Occipital lobe (tissue), 2 donors: ENCODE data around the gene PRKCA. TPM values are rescaled to one million over a fixed set of nuclear protein-coding genes. Genes with fewer than 3 reads are reported as not detected.
"Not testable (repeated sequence)": the region's sequence is repeated elsewhere in the genome, so short reads cannot be mapped to it uniquely, and the experiment has no call there.

Experiments used
- DNase-seq: peaks from one replicate; lab custom pipeline; 2025; lab: John Stamatoyannopoulos, UW
- total RNA-seq: library from RNA; depleted of rRNA; stranded (reverse); fragments of >200 nt; gene quantifications from one replicate; pipeline ENCODE4 v1.2.3, GENCODE V29; 2014

The PRKCA gene
- total RNA-seq, 1 donor from 2014 or later = 29.9 TPM

- DNase-seq = no peak
Measured at GRCh38 chr17:66487121-66487520, 184.7 kb downstream of the PRKCA start.

GRCh38 chr17:66487981-66488468 is 185.6 kb downstream of the PRKCA start:
- no peak for DNase-seq

- DNase-seq = no peak
Measured at GRCh38 chr17:66488864-66489263, 186.5 kb downstream of the PRKCA start.

DNA sequence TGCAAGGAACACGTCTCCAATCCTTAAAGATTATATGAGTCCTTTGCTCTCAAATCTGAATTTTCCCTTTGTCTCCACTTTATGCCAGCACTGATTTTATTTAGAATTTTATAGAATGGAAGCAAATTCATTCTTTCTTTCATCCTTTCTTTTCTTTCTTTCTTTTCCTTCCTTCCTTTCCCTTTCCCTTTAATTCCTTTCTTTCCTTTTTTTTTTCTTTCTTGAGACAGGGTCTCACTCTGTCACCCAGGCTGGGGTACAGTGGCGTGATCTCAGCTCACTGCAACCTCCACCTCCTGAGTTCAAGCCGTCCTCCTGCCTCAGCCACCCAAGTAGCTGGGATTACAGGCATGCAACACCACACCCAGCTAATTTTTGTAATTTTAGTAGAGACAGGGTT is 187.2 kb downstream of the PRKCA start:
- DNase-seq = not testable (repeated sequence)

DNA sequence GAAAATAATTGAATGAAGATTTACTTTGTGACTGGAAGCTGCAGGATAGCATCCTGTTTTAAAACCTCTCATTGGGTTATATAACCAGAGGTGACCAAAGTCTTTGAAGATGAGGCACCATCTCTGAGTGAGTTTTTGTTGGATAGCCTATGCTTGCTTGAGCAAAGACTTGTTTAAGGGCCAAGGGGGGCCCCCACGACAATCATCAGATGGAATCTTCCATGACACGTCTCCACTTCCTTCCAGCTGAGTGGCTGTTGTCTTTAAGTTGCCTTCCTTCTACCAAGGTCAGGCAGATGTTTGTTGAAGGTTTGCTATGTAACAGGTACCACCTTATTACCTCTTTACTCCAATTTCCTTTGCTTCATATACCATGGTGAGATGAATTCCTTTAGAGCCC is 188.8 kb downstream of the PRKCA start:
- no peak for DNase-seq

GRCh38 chr17:66491665-66492064 is 189.3 kb downstream of the PRKCA start:
- no peak for DNase-seq

DNA sequence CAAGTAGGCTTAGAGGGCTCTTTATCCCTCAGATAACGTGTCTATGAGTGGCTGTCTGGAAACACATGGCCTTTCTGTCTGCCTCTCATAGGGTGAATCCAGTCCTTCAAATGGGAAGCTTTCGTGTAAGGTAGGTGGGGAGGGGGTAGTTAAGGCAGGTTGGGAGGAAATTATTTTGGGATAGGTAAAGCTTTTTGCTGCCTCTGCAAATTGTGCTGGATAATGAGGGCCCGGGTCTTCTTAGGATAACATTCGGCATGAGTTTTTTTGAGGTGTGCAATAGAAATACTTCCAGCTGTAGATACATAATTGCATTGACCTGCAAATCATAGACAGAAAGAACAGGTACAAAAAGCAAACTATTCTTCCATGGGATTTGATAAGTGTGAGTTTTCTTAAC is 189.7 kb downstream of the PRKCA start:
- no peak for DNase-seq

DNA sequence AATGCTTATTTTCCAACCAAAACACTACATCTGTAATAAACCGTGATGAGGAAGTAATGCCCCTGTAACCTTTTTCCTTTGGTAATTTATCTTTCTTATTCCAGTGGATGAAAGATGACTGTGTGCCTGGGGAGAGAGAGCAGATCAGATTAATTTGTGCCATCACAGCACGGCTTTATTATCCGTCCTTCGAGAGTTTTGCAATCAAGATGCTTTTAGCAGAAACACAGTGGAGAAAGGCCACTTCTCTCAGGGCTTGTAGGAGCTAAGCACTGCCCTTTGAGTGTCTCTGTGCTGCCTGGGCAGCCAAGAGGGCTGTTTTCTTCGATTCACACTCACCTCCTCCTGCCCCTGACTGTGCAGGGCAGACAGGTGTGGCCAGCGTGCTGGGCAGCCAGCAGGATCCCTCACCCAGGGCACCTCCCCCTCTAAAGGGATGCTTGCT is 190.2 kb downstream of the PRKCA start:
- DNase-seq = no peak

GRCh38 chr17:66493283-66494019 is 191.0 kb downstream of the PRKCA start:
- no peak for DNase-seq

DNA sequence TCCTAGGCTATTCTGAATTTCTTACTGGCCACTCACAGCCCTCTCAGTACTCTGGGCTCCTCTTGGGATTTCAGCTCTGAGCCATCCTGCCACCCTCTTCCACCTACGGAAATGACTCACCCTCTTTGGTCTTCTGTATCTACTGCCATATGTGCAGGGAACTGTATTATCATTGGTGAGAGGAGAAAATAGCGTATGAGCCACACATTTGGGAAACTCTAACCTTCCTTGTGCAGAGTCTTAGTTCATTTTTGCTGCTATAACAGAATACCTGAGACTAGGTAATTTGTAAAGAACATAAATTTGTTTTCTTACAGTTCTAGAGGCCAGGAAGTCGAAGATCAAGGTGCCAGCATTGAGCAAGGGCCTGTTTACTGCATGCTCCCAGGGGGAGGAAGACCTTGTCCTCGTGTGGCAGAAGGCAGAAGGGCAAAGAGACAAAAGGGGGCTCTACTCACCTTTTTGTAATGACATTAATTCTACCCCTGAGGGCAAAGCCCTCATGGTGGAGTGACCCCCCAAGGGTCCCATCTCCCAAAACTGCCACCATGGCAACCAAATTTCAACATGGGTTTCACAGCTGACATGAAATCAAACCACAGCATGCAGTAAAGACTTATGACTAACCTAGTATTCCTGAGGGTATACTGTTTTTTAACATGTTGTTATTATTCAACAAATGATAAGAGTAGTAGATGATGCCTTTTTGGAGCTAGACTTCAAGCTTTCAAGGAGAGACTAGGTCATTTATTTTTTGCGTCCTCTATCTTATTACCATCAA is 191.8 kb downstream of the PRKCA start:
- DNase-seq = peak; percentile 34

GRCh38 chr17:66495035-66495434 is 192.6 kb downstream of the PRKCA start:
- no peak for DNase-seq

GRCh38 chr17:66496306-66496705 is 193.9 kb downstream of the PRKCA start:
- DNase-seq = no peak

- no peak for DNase-seq
Measured at GRCh38 chr17:66498580-66498979, 196.2 kb downstream of the PRKCA start.

GRCh38 chr17:66506641-66507040 is 204.2 kb downstream of the PRKCA start:
- no peak for DNase-seq

- no peak for DNase-seq
Measured at GRCh38 chr17:66507103-66507923, 204.9 kb downstream of the PRKCA start.

DNA sequence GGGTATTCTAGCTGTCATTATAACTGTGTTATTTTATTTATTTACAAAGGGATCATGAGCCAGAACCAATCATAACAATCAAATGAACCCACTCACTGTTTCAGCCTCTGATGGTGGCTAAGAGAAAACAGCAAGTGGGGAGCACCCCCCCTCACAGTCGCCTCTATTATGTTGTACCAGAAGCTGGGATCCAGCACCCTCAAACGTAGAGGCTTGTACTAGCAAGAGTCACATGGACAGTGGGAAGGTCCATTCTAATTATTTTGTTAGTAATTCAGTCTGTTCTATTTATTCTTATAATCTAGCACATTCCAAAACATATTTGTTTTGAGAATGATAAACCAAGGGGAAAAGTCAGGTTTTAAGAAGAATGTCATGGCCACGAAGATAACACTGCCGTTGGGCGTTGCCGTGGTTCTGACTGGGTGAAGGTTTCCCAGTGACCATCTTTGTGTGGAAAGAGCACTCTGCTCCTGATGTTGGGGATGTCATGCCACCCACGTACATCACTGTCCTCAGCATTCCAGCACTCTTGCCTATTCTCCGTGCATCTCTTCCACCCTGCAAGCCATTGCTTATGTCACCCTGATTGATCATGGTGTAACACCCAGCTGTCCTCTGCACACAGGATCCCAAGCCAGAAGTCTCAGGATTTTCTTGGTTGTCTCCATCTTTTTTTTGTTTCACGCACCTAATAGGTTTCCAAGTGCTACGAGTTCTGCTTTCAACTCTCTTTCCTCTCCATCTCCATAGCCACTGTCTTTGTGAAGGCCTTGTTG is 205.8 kb downstream of the PRKCA start:
- no peak for DNase-seq

DNA sequence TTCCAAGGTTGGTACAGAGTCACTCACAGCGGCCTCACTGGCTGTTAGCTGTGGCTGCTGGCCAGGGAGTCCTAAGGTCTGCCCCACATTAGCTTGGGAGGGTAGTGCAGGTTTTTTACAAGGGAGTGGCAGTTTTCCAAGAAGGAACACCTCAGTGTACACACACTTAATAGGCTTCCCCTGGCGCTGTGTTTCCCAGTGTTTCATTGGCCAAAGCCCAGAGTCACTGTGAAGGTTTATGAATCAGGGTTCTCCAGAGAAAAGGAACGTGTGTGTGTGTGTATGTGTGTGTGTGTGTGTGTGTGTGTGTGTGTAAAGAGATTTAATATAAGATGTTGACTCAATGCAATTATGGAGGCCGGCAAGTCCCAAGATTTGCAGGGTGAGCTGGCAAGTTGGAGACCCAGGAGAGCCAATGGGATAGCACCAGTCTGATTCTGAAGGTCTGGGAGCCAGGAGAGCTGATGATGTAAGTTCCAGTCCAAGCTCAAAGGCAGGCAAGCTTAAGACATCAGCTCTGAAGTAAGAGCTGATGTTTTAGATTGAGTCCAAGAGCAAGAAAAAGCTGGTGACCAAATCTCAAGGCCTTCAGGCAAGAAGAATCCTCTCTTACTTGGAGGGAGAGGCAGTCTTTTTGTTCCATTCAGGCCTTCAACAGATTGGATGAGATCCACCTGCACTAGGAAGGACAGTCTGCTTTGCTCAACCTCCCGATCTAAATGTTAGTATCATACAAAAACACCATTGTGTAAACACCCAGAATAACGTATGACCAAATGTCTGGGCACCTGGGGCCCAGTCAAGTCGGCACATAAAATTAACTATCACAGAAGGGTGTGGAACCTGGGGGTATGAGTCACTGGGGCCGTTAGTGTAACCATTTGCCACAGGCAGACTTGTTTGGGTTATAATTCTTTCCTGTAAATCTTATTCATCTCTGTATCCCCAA is 206.8 kb downstream of the PRKCA start:
- no peak for DNase-seq

- DNase-seq = no peak
Measured at GRCh38 chr17:66509926-66510325, 207.5 kb downstream of the PRKCA start.

GRCh38 chr17:66511135-66511534 is 208.7 kb downstream of the PRKCA start:
- DNase-seq = no peak
